WERI-Rb-1 (cell line): Measurements from ENCODE around the gene SLC22A14.

Experiments used
- DNase-seq: peaks from one replicate; pipeline ENCODE4 v3.0.0-alpha.2; 2020
- H3K27ac ChIP-seq: fragments of 250-450 bp; sonication (Bioruptor Pico); 2 replicates; pipeline ENCODE4 v1.5.1; 2020; ENCODE audit warnings: mild to moderate bottlenecking, moderate library complexity
- H3K27me3 ChIP-seq: fragments of 250-450 bp; sonication (Bioruptor Pico); 2 replicates; pipeline ENCODE4 v1.5.1; 2021; ENCODE audit warnings: mild to moderate bottlenecking, low read depth, moderate library complexity; ENCODE audit not compliant: insufficient read depth, severe bottlenecking
- H3K36me3 ChIP-seq: fragments of 250-450 bp; sonication (Bioruptor Pico); 2 replicates; pipeline ENCODE4 v1.5.1; 2020; ENCODE audit warnings: mild to moderate bottlenecking, moderate library complexity
- H3K4me3 ChIP-seq: 2 replicates; pipeline ENCODE4 v1.5.1; 2011; ENCODE audit warnings: low read depth, mild to moderate bottlenecking, control low read depth, low read length
- H3K9me3 ChIP-seq: fragments of 250-450 bp; sonication (Bioruptor Pico); 2 replicates; pipeline ENCODE4 v1.5.1; 2021; ENCODE audit warnings: mild to moderate bottlenecking, moderate library complexity; ENCODE audit not compliant: severe bottlenecking
- CTCF ChIP-seq: IDR thresholded peaks from 2 replicates; pipeline ENCODE4 v1.5.1; 2011; ENCODE audit warnings: low read depth, mild to moderate bottlenecking, control low read depth, inconsistent platforms, low read length

Gene SLC22A14

GRCh38 chr3:38266810-38267209 is 15.3 kb upstream of the SLC22A14 start:
- no peaks in the 10 kb centered on the region for H3K9me3 ChIP-seq
- TF ChIP-seq CTCF = no peak
- H3K27me3 ChIP-seq = no peaks in the 10 kb centered on the region
- no peak for DNase-seq
- no peak overlapping the region for H3K4me3 ChIP-seq
- no peak overlapping the region for H3K27ac ChIP-seq
- H3K36me3 ChIP-seq = no peaks in the 10 kb centered on the region

GRCh38 chr3:38267662-38268061 is 14.4 kb upstream of the SLC22A14 start:
- Histone ChIP-seq H3K9me3 (no peaks in the 10 kb centered on the region), H3K36me3 (no peaks in the 10 kb centered on the region), H3K4me3 (no peak overlapping the region), H3K27me3 (no peaks in the 10 kb centered on the region), H3K27ac (no peak overlapping the region)
- DNase-seq = no peak
- no peak for TF ChIP-seq CTCF

GRCh38 chr3:38268087-38268486 is 14.0 kb upstream of the SLC22A14 start:
- no peak for TF ChIP-seq CTCF
- Histone ChIP-seq H3K27me3 (no peaks in the 10 kb centered on the region), H3K9me3 (no peaks in the 10 kb centered on the region), H3K4me3 (no peak overlapping the region), H3K36me3 (no peaks in the 10 kb centered on the region), H3K27ac (no peak overlapping the region)
- no peak for DNase-seq

GRCh38 chr3:38268522-38268921 is 13.6 kb upstream of the SLC22A14 start:
- H3K4me3 ChIP-seq = no peak overlapping the region
- no peak overlapping the region for H3K27ac ChIP-seq

GRCh38 chr3:38270606-38271005 is 11.5 kb upstream of the SLC22A14 start:
- DNase-seq = no peak
- H3K4me3 ChIP-seq = no peak overlapping the region
- H3K27me3 ChIP-seq = no peaks in the 10 kb centered on the region
- no peak overlapping the region for H3K27ac ChIP-seq
- no peaks in the 10 kb centered on the region for H3K9me3 ChIP-seq
- no peak for TF ChIP-seq CTCF
- H3K36me3 ChIP-seq = no peaks in the 10 kb centered on the region

More at GRCh38 chr3:38268522-38268921, 13.6 kb upstream of the SLC22A14 start:
- H3K9me3 ChIP-seq = no peaks in the 10 kb centered on the region
- no peak for DNase-seq
- TF ChIP-seq CTCF = no peak
- H3K36me3 ChIP-seq = no peaks in the 10 kb centered on the region
- H3K27me3 ChIP-seq = no peaks in the 10 kb centered on the region

- Histone ChIP-seq H3K27ac (no peak overlapping the region), H3K4me3 (no peak overlapping the region), H3K36me3 (no peaks in the 10 kb centered on the region), H3K9me3 (no peaks in the 10 kb centered on the region), H3K27me3 (no peaks in the 10 kb centered on the region)
- no peak for TF ChIP-seq CTCF
- DNase-seq = no peak
Observed at GRCh38 chr3:38271553-38271952, 10.5 kb upstream of the SLC22A14 start.
